Upper lobe of left lung (tissue), 6 donors: ENCODE data around the gene RPS6KA2. TPM values are rescaled to one million over a fixed set of nuclear protein-coding genes. Genes with fewer than 3 reads are reported as not detected.

ENCODE experiments used
- ATAC-seq, 2 donors: fragments of 200-7000 bp; cut with Tn5 transposase; one replicate each; pipeline ENCODE4 v1.9.1; 2022; ENCODE audit warnings: mild to moderate bottlenecking in 2 of 2, moderate library complexity in 2 of 2; ENCODE audit not compliant: low FRiP score in 2 of 2
- DNase-seq, 2 donors: peaks; one replicate each; pipeline ENCODE4 v3.0.0-alpha.2; 2019 to 2020
- H3K27ac ChIP-seq, 4 donors: fragments of 200-600 bp; sonication (generic); one replicate each; pipeline ENCODE4 v1.5.1; 2016 to 2019
- H3K27me3 ChIP-seq, 4 donors: fragments of 200-600 bp; sonication (generic); one replicate each; pipeline ENCODE4 v1.5.1; 2017 to 2019
- H3K36me3 ChIP-seq, 4 donors: fragments of 200-600 bp; sonication (generic); one replicate each; pipeline ENCODE4 v1.5.1; 2016 to 2019
- H3K4me1 ChIP-seq, 4 donors: fragments of 200-600 bp; sonication (generic); one replicate each; pipeline ENCODE4 v1.5.1; 2018 to 2019
- H3K4me3 ChIP-seq, 4 donors: fragments of 200-600 bp; sonication (generic); one replicate each; pipeline ENCODE4 v1.5.1; 2017 to 2019; ENCODE audit warnings: mild to moderate bottlenecking in 2 of 4, moderate library complexity in 1 of 4
- H3K9me3 ChIP-seq, 4 donors: fragments of 200-600 bp; sonication (generic); one replicate each; pipeline ENCODE4 v1.5.1; 2018 to 2019
- CTCF ChIP-seq, 6 experiments: fragments of 450-650 bp in 4 of 6; fragments of 200-600 bp in 2 of 6; sonication (generic) in 2 of 6; IDR thresholded peaks; one replicate each; pipeline ENCODE4 v1.5.1; 2016 to 2019; ENCODE audit warnings: antibody characterized with exemption in 6 of 6
- EP300 ChIP-seq, 4 donors: sonication (generic); formaldehyde crosslinking; IDR thresholded peaks; one replicate each; pipeline ENCODE4 v1.5.1; 2017; ENCODE audit warnings: antibody characterized with exemption in 4 of 4, control low read depth in 2 of 4
- POLR2A ChIP-seq, 4 donors: fragments of 450-650 bp; IDR thresholded peaks; one replicate each; pipeline ENCODE4 v1.5.1; 2016 to 2017; ENCODE audit warnings: antibody characterized with exemption in 4 of 4, mild to moderate bottlenecking in 2 of 4
- POLR2AphosphoS5 ChIP-seq, 2 donors: sonication (generic); formaldehyde crosslinking; IDR thresholded peaks; one replicate each; pipeline ENCODE4 v1.5.1; 2017; ENCODE audit warnings: antibody characterized with exemption in 2 of 2
- WGBS, 2 donors: methylation state at CpG; one replicate each; pipeline ENCODE4 v1.1.5; 2017 to 2018; 5-methylcytosine and 5-hydroxymethylcytosine counted together
- total RNA-seq, 6 donors: library from RNA; depleted of rRNA in 4 of 6; stranded (reverse); fragments of >200 nt in 4 of 6; gene quantifications; one replicate each; pipeline versions ENCODE4 v1.1.0 to v1.2.1, GENCODE V29; 2016 to 2021
- donor health status: DM: no; HTN: no; CAD: no; lungs with moderate emphysema.
- donor health status: DM: no; HTN: yes; CAD: no; lungs with severe emphysema.

RPS6KA2 gene
- total RNA-seq, 6 donors from 2014 or later, result 101 to 233 (median 168) TPM

GRCh38 chr6:166418691-166419143 lies 208.3 kb downstream of the RPS6KA2 start:
- WGBS, 2 donors, result 78 to 92% methylated on average over 9 of the region's 9 CpGs

DNA sequence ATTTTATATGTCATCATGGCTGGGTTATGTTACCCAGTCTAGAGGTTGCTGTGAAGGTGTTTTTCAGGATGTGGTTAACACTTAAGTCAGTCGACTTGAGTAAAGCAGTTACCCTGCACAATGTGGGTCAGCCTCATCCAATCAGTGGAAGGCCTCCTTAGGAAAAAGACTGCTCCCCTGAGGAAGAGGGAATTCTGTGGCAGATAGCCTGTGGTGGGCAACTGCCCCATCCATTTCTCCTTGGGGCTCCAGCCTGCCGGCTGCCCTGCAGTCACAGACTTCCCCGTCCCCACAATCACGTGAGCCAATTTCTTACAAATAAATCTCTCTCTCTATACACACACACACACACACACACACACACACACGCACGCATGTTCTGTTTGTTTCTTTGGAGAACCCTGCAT lies 209.8 kb downstream of the RPS6KA2 start:
- H3K27me3 ChIP-seq, result no peaks in the 10 kb centered on the region
- DNase-seq (no peak), ATAC-seq (no peak)
- H3K27ac ChIP-seq, result peak overlapping the region in 1 of 4 donors; percentile 37
- 71 to 82% methylated on average over 6 of the region's 6 CpGs for WGBS, 2 donors
- no peak for TF ChIP-seq POLR2AphosphoS5 (IDR thresholded peaks at IDR 0.05)
- TF ChIP-seq EP300 (IDR thresholded peaks at IDR 0.05), result no peak
- TF ChIP-seq CTCF (IDR thresholded peaks at IDR 0.05), result no peak
- TF ChIP-seq POLR2A (IDR thresholded peaks at IDR 0.05), result no peak
- H3K4me1 ChIP-seq, result no peaks in the 10 kb centered on the region
- no peaks in the 10 kb centered on the region for H3K9me3 ChIP-seq
- peaks cover 25 to 97% (median 78%) of the 10 kb centered on the region in 4 donors for H3K36me3 ChIP-seq
- H3K4me3 ChIP-seq, result no peak overlapping the region

More at GRCh38 chr6:166418691-166419143, 208.3 kb downstream of the RPS6KA2 start:
- Histone ChIP-seq H3K4me3 (no peak overlapping the region), H3K36me3 (peaks cover 18 to 97% (median 78%) of the 10 kb centered on the region in 4 donors), H3K4me1 (no peaks in the 10 kb centered on the region), H3K27me3 (no peaks in the 10 kb centered on the region), H3K27ac (no peak overlapping the region), H3K9me3 (no peaks in the 10 kb centered on the region)
- no peak for ATAC-seq
- DNase-seq, result no peak
- TF ChIP-seq POLR2AphosphoS5 (IDR thresholded peaks at IDR 0.05) (no peak), EP300 (IDR thresholded peaks at IDR 0.05) (no peak), POLR2A (IDR thresholded peaks at IDR 0.05) (no peak), CTCF (IDR thresholded peaks at IDR 0.05) (no peak)

GRCh38 chr6:166415833-166416347 lies 211.2 kb downstream of the RPS6KA2 start:
- 60 to 83% methylated on average over 5 of the region's 5 CpGs for WGBS, 2 donors
- Histone ChIP-seq H3K9me3 (no peaks in the 10 kb centered on the region), H3K36me3 (peaks cover 30 to 97% (median 84%) of the 10 kb centered on the region in 4 donors), H3K27ac (peak overlapping the region in 2 of 4 donors; percentile 11 to 31), H3K4me1 (no peaks in the 10 kb centered on the region), H3K4me3 (no peak overlapping the region), H3K27me3 (no peaks in the 10 kb centered on the region)
- no peak for DNase-seq
- TF ChIP-seq POLR2A (IDR thresholded peaks at IDR 0.05) (no peak), EP300 (IDR thresholded peaks at IDR 0.05) (no peak), CTCF (IDR thresholded peaks at IDR 0.05) (no peak), POLR2AphosphoS5 (IDR thresholded peaks at IDR 0.05) (no peak)
- ATAC-seq, result peak; percentile 41 to 62

DNA sequence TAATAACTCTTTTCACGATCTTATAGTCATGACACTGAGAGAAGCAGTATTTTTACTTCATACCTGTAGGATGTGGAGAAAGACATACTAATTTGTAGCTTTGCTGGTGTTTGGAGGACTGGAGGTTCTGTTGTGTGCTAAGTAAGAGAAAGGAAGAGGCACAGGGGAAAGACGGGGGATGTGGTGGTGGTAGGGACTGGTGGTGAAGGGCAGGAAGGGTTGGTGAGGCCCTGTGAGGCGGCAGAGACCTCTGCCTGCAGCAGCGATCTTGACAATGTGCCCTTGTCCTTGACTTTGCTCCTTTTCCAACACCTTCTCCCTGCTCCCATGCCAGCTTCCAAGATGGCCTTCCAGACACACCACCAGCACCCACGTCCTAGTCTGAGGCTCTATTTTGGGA lies 211.7 kb downstream of the RPS6KA2 start:
- Histone ChIP-seq H3K4me3 (no peak overlapping the region), H3K9me3 (no peaks in the 10 kb centered on the region), H3K36me3 (peaks cover 30 to 97% (median 86%) of the 10 kb centered on the region in 4 donors), H3K4me1 (no peaks in the 10 kb centered on the region), H3K27me3 (no peaks in the 10 kb centered on the region), H3K27ac (peak overlapping the region in 1 of 4 donors; percentile 31)
- TF ChIP-seq POLR2AphosphoS5 (IDR thresholded peaks at IDR 0.05) (no peak), POLR2A (IDR thresholded peaks at IDR 0.05) (no peak), CTCF (IDR thresholded peaks at IDR 0.05) (no peak), EP300 (IDR thresholded peaks at IDR 0.05) (no peak)
- ATAC-seq (no peak), DNase-seq (no peak)
- 69 to 71% methylated on average over 5 of the region's 5 CpGs for whole genome bisulfite sequencing, 2 donors

GRCh38 chr6:166413491-166413951 lies 213.5 kb downstream of the RPS6KA2 start:
- no peaks in the 10 kb centered on the region for H3K9me3 ChIP-seq

More at GRCh38 chr6:166413491-166413951, 213.5 kb downstream of the RPS6KA2 start:
- no peak for DNase-seq
- no peaks in the 10 kb centered on the region for H3K27me3 ChIP-seq
- H3K27ac ChIP-seq, result no peak overlapping the region
- 95 to 96% methylated on average over 12 to 17 of the region's 17 CpGs for WGBS, 2 donors
- no peaks in the 10 kb centered on the region for H3K4me1 ChIP-seq
- TF ChIP-seq CTCF (IDR thresholded peaks at IDR 0.05), result no peak
- TF ChIP-seq POLR2A (IDR thresholded peaks at IDR 0.05), result no peak
- TF ChIP-seq POLR2AphosphoS5 (IDR thresholded peaks at IDR 0.05), result no peak
- TF ChIP-seq EP300 (IDR thresholded peaks at IDR 0.05), result no peak
- H3K4me3 ChIP-seq, result no peak overlapping the region
- no peak for ATAC-seq
- H3K36me3 ChIP-seq, result peaks cover 30 to 88% (median 80%) of the 10 kb centered on the region in 4 donors
